Activated CD4-positive, alpha-beta memory T cell treated with anti-CD3 and anti-CD28 coated beads, Interleukin-2, amount 10 ng/mL, durations not matched to agents 7 days and 5 days (primary cell): ENCODE measurements around the gene TRPM2. TPM values are rescaled to one million over a fixed set of nuclear protein-coding genes. Genes with fewer than 3 reads are reported as not detected.

Experiments
- CTCF ChIA-PET: fragments of 350-600 bp; sonication (Branson Sonifier 250); formaldehyde crosslinking; loops from one replicate; lab custom pipeline; 2021; ENCODE audit warnings: antibody characterized with exemption, inconsistent platforms; lab: Charles Lee
- POLR2A ChIA-PET: fragments of 350-600 bp; sonication (Branson Sonifier 250); formaldehyde crosslinking; loops from one replicate; lab custom pipeline; 2021; ENCODE audit warnings: antibody characterized with exemption; lab: Charles Lee
- DNase-seq: peaks from one replicate; pipeline ENCODE4 v3.0.0-alpha.2; 2020
- H3K27ac Mint-ChIP-seq: one replicate; pipeline ENCODE4 v1.8.0; 2021; ENCODE audit warnings: mild to moderate bottlenecking, mixed read lengths
- H3K27me3 Mint-ChIP-seq: one replicate; pipeline ENCODE4 v1.8.0; 2021; ENCODE audit warnings: mixed read lengths
- H3K36me3 Mint-ChIP-seq: one replicate; pipeline ENCODE4 v1.8.0; 2021; ENCODE audit warnings: low read depth, mixed read lengths
- H3K4me1 Mint-ChIP-seq: one replicate; pipeline ENCODE4 v1.8.0; 2021; ENCODE audit warnings: mixed read lengths
- H3K4me3 Mint-ChIP-seq: one replicate; pipeline ENCODE4 v1.8.0; 2021; ENCODE audit warnings: mild to moderate bottlenecking, mixed read lengths
- H3K9me3 Mint-ChIP-seq: one replicate; pipeline ENCODE4 v1.8.0; 2021; ENCODE audit warnings: mixed read lengths
- total RNA-seq, 2 experiments: library from RNA; stranded (reverse); gene quantifications; one replicate each; pipeline ENCODE4 v1.2.3, GENCODE V29; 2021

The TRPM2 gene
- total RNA-seq, 2 experiments from 2014 or later: 13.7 to 14.8 TPM

DNA sequence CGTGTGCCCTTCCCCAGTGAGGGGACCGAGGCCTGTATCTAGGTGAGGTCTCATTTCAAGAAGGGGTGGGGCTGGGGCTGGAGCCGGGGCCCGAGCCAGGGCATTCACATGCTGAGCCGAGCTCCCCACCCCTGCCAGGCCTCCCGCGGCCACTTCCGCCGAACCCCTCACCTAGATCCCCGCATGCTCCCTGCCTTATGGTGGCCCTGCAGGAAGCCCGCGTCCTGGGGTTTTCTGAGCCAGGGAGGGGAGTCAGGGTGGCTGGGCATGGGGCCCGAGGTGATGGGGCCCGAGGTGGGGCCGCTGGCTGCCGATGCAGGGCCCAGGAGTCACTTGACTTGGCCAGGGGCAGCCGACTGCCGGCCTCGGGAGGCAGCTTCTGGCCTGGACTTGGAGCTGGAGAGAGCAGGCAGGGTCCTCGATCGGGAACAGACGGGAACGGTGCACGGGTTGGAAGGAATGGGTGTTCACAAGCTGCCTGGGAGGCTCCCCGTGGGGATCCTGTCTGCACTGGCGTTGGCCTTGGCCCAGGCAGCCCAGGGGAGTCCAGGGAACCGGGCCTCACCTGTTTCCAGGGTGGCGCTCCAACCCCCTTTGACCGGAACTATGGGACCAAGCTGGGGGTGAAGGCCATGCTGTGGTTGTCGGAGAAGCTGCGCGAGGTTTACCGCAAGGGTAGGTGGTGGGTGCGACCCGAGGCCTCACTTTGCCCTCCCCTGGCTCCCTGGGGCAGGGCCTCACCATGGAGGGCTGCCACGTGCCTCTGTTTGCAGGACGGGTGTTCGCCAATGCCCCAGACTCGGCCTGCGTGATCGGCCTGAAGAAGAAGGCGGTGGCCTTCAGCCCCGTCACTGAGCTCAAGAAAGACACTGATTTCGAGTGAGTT, 27.8 kb upstream of the TRPM2 start:
- POLR2A ChIA-PET: interaction anchor here (1.0 kb wide), 1 partner anchor 9 kb away, joined by 3 read pairs; no protein-coding TSS in a partner anchor
- Mint-ChIP-seq H3K27me3 (no peaks in the 10 kb centered on the region), H3K9me3 (no peaks in the 10 kb centered on the region)

DNA sequence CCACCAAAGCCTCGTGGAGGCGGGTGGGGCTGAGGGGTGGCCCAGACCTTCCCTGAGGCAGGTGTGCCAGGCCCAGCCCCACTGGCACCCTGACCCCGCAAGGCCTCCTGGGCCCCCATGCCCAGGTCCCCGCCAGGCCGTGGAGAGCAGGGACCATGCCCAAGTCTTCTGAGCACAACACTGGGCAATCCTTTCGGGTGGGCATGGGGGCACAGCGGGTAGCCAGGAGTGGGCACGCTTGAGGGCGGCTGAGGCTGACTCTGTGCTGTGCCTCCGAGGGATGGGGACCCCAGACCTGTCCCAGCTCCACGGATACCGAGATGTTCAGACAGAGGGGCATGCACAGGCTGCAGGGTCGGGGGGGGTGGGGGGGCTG, 27.2 kb upstream of the TRPM2 start:
- CTCF ChIA-PET: no interaction called here
- POLR2A ChIA-PET: interaction anchor here (1.0 kb wide), 1 partner anchor 8 kb away, joined by 3 read pairs; no protein-coding TSS in a partner anchor
- DNase-seq: no peak
- Mint-ChIP-seq H3K4me1 (no peaks in the 10 kb centered on the region), H3K9me3 (no peaks in the 10 kb centered on the region), H3K27me3 (no peaks in the 10 kb centered on the region), H3K36me3 (peaks cover 17% of the 10 kb centered on the region), H3K27ac (no peak overlapping the region), H3K4me3 (no peak overlapping the region)

More for the DNA sequence above, 27.8 kb upstream of the TRPM2 start:
- no peak for DNase-seq
- Mint-ChIP-seq H3K36me3 (peaks cover 17% of the 10 kb centered on the region), H3K4me1 (no peaks in the 10 kb centered on the region), H3K4me3 (no peak overlapping the region), H3K27ac (no peak overlapping the region)
- CTCF ChIA-PET: no interaction called here

DNA sequence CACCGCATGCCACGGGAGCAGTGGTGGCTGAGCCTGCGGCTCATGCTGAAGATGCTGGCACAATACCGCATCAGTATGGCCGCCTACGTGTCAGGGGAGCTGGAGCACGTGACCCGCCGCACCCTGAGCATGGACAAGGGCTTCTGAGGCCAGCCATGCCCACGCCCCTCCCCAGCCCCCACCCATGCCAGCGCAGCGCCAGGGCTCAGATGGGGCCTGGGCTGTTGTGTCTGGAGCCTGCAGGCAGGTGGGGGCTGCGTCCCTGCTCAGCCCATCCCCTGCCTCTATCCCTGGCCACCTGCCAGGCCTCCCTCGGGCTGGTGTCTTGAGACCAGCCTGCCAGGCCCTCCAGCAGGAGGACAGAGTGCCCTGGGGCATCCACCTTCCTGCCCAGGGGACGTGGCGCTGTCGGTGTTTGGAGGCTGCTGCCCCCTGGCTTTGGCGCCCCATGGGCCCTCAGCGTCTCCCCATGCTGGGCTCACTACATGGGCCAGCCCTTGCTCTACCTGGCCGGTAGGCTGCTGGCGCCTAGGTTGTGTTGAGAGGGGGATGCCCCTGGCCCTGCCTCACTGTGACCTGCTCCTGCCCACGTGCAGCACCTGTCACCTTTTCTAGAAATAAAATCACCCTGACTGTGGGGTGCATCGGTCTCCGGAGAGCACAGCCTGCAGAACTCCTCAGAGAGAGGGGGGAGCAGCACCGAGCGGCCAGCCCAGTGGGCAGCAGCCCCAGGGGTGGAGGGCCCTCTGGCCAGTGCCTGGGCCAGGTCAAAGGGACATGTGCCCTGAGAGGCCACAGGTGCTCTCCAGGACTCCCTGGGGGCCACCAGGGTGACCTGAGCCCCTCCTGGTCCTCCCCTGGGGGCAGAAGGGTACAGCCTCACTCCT, 26.5 kb upstream of the TRPM2 start:
- Mint-ChIP-seq H3K4me3 (no peak overlapping the region), H3K27me3 (no peaks in the 10 kb centered on the region), H3K4me1 (no peaks in the 10 kb centered on the region), H3K27ac (no peak overlapping the region), H3K9me3 (no peaks in the 10 kb centered on the region), H3K36me3 (peaks cover 15% of the 10 kb centered on the region)
- no peak for DNase-seq
- CTCF ChIA-PET: no interaction called here
- POLR2A ChIA-PET: no interaction called here

DNA sequence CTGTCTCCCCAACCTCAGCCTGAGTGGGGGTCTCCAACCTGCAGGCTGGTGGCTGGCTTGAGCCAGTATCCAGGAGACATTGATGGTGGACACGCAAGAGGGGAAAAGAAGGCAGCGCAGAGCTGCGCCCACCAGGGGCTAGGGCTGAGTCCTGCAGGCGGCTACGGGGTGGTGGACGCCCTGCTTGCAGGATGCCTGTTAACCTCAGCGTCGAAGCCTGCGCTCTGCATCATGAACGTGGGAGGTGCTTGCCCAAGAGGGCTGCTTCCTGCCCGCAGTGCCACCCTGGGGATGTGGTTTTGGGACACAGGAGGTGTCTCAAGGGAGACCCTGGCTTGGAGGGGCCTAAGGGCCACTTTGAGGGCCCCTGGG, 25.8 kb upstream of the TRPM2 start:
- no peaks in the 10 kb centered on the region for H3K4me1 Mint-ChIP-seq
- H3K27ac Mint-ChIP-seq: no peak overlapping the region
- ChIA-PET CTCF (no interaction called here), POLR2A (interaction anchor here (1.0 kb wide), 1 partner anchor 11 kb away, joined by 3 read pairs; no protein-coding TSS in a partner anchor)
- H3K9me3 Mint-ChIP-seq: no peaks in the 10 kb centered on the region
- no peaks in the 10 kb centered on the region for H3K27me3 Mint-ChIP-seq
- no peak for DNase-seq
- H3K4me3 Mint-ChIP-seq: no peak overlapping the region
- H3K36me3 Mint-ChIP-seq: peaks cover 16% of the 10 kb centered on the region

DNA sequence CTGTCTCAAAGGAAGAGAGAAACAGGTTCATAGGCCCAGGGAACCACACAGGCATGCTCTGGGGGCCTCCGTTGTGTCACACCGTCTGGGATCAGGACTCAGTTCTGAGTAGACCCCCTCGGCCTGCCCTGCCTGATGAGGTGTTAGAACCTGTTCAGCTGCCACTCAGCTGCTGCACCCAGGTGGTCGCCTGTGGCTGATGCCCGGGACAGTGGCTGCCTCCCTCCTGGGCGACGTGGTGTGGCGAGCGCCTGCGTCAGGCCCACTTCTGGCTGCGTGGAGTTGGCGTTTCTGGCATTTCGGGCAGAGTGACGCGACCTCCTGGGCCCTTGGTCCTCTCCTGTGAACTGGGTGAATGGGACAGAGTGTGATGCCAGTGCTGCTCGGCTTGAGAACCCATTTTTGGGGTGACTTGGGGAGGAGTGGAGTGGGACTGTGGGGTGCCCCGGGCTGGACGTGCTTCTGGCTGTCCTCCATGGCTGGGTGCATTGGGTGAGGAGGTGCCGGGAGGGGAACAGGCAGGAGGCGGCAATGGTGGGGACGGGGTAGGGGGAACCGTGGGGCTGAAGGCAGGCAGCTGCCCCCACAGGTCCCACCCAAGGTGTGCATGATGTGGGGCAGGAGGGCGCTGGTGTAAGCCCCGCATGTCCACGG, 25.1 kb upstream of the TRPM2 start:
- H3K27ac Mint-ChIP-seq: no peak overlapping the region
- DNase-seq: no peak
- no peaks in the 10 kb centered on the region for H3K9me3 Mint-ChIP-seq
- ChIA-PET POLR2A (interaction anchor here (1.0 kb wide), 1 partner anchor 10 kb away, joined by 3 read pairs; no protein-coding TSS in a partner anchor), CTCF (no interaction called here)
- no peaks in the 10 kb centered on the region for H3K27me3 Mint-ChIP-seq
- H3K36me3 Mint-ChIP-seq: peaks cover 9% of the 10 kb centered on the region
- H3K4me3 Mint-ChIP-seq: no peak overlapping the region
- no peaks in the 10 kb centered on the region for H3K4me1 Mint-ChIP-seq

DNA sequence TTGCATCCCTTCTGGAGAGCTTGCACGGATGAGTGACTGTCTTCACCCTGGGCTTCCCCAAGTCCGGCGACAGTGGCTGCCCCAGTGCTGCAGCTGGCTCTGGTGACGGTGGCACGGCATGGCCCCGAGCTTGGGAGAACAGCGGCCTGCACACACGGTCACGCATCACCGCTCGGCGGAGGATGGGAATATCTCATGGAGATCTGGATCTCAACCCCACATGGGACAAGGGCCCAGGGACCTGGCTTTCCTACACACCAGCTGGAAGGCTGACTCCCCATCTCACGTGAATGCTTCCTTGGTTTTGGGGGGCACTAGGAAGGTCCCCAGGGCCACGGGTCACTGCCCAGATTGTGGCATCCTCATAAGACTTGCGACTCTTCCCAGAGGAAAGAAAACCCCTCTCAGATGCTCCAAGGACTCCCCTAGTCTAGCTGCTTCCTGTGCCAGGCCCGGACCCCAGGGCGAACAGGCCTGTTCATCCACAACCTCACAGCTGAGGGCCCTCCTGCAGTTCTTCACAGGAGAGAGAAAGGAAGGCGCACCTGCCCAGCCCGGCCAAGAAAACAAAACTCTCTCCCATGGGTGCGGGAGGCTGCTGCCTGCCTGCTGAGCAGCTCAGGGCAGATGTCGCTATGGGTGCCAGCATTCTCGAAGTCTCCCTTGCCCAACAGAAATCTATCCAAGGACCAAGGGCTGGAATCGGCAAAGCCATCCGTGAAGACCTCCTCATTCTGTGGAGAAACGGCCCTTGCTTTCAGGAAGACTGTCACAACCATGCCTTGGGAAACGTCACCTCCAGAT, 24.1 kb upstream of the TRPM2 start:
- Mint-ChIP-seq H3K27me3 (no peaks in the 10 kb centered on the region), H3K36me3 (peaks cover 9% of the 10 kb centered on the region), H3K4me3 (no peak overlapping the region), H3K9me3 (no peaks in the 10 kb centered on the region), H3K4me1 (no peaks in the 10 kb centered on the region), H3K27ac (no peak overlapping the region)
- POLR2A ChIA-PET: interaction anchor here (1.1 to 1.4 kb wide), 2 partner anchors 11 to 14 kb away, joined by 3 to 4 read pairs; no protein-coding TSS in a partner anchor
- CTCF ChIA-PET: no interaction called here
- no peak for DNase-seq

DNA sequence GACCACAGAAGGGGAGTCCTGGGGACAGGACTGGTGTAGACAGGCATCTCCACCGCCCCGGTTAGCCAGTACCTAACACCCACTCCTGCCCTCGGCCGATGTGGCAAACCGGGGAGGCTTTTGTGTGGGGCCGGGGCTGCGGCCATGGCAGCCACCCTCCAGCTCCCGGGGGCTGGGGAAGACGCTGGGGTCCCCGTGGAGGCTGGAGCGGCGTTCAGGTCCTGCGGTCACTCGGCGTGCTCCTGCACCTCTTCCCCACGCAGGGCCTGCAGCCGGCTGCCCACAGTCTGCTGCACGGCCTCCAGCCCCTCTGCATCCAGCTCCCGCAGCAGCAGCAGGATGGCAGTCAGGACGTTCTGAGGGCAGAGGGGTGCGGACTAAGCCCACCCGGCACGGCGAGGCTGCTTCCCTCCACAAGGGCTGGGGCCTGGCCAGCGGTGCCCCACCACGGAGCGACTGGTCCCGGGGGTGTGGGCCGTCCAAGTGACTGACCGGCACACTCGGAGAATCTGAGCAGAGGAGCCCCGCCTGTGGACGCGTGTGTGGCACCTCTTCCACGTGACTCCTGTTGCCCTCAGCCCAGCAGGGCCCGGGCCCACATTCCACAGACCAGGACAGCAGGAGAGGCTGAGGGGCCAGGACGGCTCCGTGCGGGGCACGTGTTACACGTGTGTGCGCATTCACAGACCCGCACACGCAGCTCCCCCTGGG, 23.3 kb upstream of the TRPM2 start:
- ChIA-PET CTCF (no interaction called here), POLR2A (interaction anchor here (1.1 to 1.4 kb wide), 3 partner anchors 10 to 15 kb away, joined by 3 to 4 read pairs (median 4); no protein-coding TSS in a partner anchor)
- H3K4me1 Mint-ChIP-seq: no peaks in the 10 kb centered on the region
- H3K27me3 Mint-ChIP-seq: no peaks in the 10 kb centered on the region
- no peak overlapping the region for H3K4me3 Mint-ChIP-seq
- peaks cover 9% of the 10 kb centered on the region for H3K36me3 Mint-ChIP-seq
- no peak overlapping the region for H3K27ac Mint-ChIP-seq
- no peaks in the 10 kb centered on the region for H3K9me3 Mint-ChIP-seq
- DNase-seq: no peak

DNA sequence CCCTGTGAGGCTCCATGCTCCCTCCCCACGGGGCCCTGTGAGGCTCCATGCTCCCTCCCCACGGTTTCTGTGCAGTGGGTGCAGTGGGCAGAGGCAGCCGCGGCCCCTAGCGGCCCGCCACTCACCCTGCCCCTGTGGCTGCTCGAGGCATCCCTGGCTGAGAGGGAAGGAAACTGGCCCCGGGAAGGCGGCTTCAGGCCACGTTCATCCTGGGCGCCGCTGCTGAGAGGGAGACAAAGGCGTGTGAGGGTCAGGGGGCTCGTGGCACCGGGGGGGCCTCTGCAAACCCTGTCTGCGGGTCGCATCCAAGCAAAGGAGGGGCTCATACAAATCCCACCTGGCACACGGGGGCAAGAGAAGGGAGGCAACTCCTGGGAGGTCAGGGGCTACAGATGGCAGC, 22.7 kb upstream of the TRPM2 start:
- DNase-seq: no peak
- ChIA-PET POLR2A (interaction anchor here (1.4 kb wide), 3 partner anchors 10 to 12 kb away, joined by 3 to 4 read pairs (median 3); no protein-coding TSS in a partner anchor), CTCF (no interaction called here)
- Mint-ChIP-seq H3K27me3 (no peaks in the 10 kb centered on the region), H3K36me3 (peaks cover 6% of the 10 kb centered on the region), H3K4me3 (no peak overlapping the region), H3K9me3 (no peaks in the 10 kb centered on the region), H3K4me1 (no peaks in the 10 kb centered on the region), H3K27ac (no peak overlapping the region)

DNA sequence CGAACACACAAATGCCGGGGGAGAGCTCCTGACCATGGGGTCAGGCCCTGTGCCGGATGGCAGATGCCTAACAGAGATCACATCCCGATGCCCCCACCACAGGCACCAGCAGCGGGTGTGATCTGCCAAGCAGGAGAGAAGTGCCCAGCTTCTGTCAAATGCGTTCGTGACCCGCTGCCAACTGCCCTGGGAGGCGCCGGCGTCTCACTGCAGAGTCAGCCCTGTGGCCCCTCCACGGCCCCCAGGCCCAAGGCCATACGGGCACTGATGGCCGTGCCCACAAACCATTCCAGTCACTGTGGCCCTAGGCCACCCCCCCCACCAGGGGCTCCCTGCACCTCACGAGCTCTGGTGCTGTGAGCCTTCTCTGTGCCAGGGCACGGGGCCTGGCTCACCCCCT, 22.2 kb upstream of the TRPM2 start:
- no peak for DNase-seq
- no peaks in the 10 kb centered on the region for H3K27me3 Mint-ChIP-seq
- H3K4me1 Mint-ChIP-seq: no peaks in the 10 kb centered on the region
- no peak overlapping the region for H3K4me3 Mint-ChIP-seq
- ChIA-PET CTCF (no interaction called here), POLR2A (interaction anchor here (1.4 kb wide), 2 partner anchors 9 to 12 kb away, joined by 3 to 4 read pairs; no protein-coding TSS in a partner anchor)
- peaks cover 3% of the 10 kb centered on the region for H3K36me3 Mint-ChIP-seq
- H3K27ac Mint-ChIP-seq: no peak overlapping the region
- no peaks in the 10 kb centered on the region for H3K9me3 Mint-ChIP-seq

DNA sequence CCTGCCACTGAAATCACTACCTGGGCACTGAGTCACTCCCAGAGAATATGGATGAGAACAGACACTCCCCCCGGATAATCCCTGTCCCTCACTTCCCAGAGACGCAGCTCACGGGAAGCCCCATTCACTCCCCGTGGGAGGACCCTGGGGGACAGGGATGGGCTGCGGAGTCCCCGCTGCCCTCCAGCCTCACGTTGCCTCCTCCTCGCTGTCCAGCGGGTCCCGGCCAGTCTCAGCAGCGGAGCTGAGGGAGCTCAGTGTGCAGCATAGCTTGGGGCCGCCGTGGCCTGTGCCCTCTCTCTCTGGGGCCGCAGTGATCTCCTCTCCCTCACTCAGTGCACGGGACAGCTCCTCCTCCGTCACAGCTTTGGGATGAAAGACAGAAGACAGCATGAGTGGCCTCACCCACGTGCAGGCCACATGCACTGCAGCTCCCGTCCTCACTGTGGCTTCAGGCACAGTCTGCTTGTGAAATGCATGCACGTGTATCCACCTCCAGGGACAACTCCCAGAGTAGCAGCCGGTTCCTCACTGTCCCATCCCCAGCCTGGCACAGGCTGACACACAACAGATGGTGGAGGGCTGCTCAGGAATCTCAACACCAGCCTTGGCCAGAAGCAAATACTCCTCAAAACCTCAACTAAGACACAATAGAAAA, 21.6 kb upstream of the TRPM2 start:
- no peak for DNase-seq
- no peak overlapping the region for H3K27ac Mint-ChIP-seq
- ChIA-PET POLR2A (interaction anchor here (0.8 to 1.4 kb wide), 3 partner anchors 9 to 16 kb away, joined by 3 to 4 read pairs (median 3); no protein-coding TSS in a partner anchor), CTCF (no interaction called here)
- H3K4me3 Mint-ChIP-seq: no peak overlapping the region
- H3K4me1 Mint-ChIP-seq: no peaks in the 10 kb centered on the region
- H3K9me3 Mint-ChIP-seq: no peaks in the 10 kb centered on the region
- no peaks in the 10 kb centered on the region for H3K27me3 Mint-ChIP-seq
- peaks cover 3% of the 10 kb centered on the region for H3K36me3 Mint-ChIP-seq

DNA sequence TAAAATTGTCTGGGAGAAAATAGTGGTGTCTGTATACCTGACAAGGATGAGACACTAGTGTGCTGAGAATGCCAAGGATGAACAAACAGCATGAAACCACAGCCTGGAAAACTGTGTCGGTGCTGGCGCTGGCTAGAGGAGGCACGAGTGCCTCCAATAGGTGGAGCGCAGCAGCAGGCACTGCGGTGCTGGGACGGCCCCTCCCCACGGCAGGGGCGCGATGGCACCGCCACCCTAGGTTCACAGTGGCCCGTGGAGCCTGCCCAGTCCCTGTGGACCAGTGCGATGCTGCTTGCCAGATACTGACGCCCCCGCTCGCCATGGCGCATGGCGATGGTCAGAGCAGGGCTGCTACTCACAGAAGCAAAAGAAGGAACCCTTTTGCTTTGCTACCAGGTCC, 21.0 kb upstream of the TRPM2 start:
- H3K4me3 Mint-ChIP-seq: no peak overlapping the region
- H3K4me1 Mint-ChIP-seq: no peaks in the 10 kb centered on the region
- H3K9me3 Mint-ChIP-seq: no peaks in the 10 kb centered on the region
- DNase-seq: no peak
- no peaks in the 10 kb centered on the region for H3K27me3 Mint-ChIP-seq
- H3K27ac Mint-ChIP-seq: no peak overlapping the region
- ChIA-PET POLR2A (interaction anchor here (0.8 to 1.5 kb wide), 3 partner anchors 8 to 17 kb away, joined by 3 read pairs; no protein-coding TSS in a partner anchor), CTCF (no interaction called here)
- H3K36me3 Mint-ChIP-seq: peaks cover 3% of the 10 kb centered on the region
